Upper lobe of right lung (tissue), 1 donor: ENCODE results near the gene CRACDL. TPM values are rescaled to one million over a fixed set of nuclear protein-coding genes. Genes with fewer than 3 reads are reported as not detected.

ENCODE experiments used
- ATAC-seq: fragments of 200-7000 bp; cut with Tn5 transposase; one replicate; pipeline ENCODE4 v1.9.1; 2020; ENCODE audit warnings: mild to moderate bottlenecking, moderate library complexity
- DNase-seq: peaks from one replicate; pipeline ENCODE4 v3.0.0-alpha.2; 2020
- H3K27ac ChIP-seq: fragments of 200-600 bp; one replicate; pipeline ENCODE4 v1.8.0; 2022
- H3K27me3 ChIP-seq: fragments of 200-600 bp; one replicate; pipeline ENCODE4 v1.8.0; 2022; ENCODE audit warnings: mild to moderate bottlenecking
- H3K36me3 ChIP-seq: fragments of 200-600 bp; one replicate; pipeline ENCODE4 v1.8.0; 2022
- H3K4me1 ChIP-seq: fragments of 200-600 bp; one replicate; pipeline ENCODE4 v1.8.0; 2022
- H3K4me3 ChIP-seq: fragments of 200-600 bp; one replicate; pipeline ENCODE4 v1.8.0; 2022; ENCODE audit warnings: mild to moderate bottlenecking
- H3K9me3 ChIP-seq: fragments of 200-600 bp; one replicate; pipeline ENCODE4 v1.8.0; 2022
- CTCF ChIP-seq: fragments of 200-600 bp; IDR thresholded peaks from one replicate; pipeline ENCODE4 v1.8.0; 2022; ENCODE audit warnings: antibody characterized with exemption
- intact Hi-C: fragments of 100-400 bp; cut with DNase I; formaldehyde crosslinking; loops from one replicate; pipeline ENCODE4 v1.11.0; 2022
- total RNA-seq: library from RNA; stranded (reverse); fragmentation: NEBNext Ultra II Directional; extraction: Animal tissue kit (Norgen Biotek cat#: 25700); gene quantifications from one replicate; pipeline ENCODE4 v1.2.1, GENCODE V29; 2021
- donor health status: DM: no; HTN: yes; CAD: no; lungs with severe emphysema.

The CRACDL gene
- total RNA-seq, 1 donor from 2014 or later = 33.3 TPM

GRCh38 chr2:98809878-98810587 is 126.0 kb downstream of the CRACDL start:
- H3K4me1 ChIP-seq = peaks cover 26% of the 10 kb centered on the region
- H3K4me3 ChIP-seq = no peak overlapping the region
- TF ChIP-seq CTCF = no peak
- no peaks in the 10 kb centered on the region for H3K36me3 ChIP-seq
- H3K27me3 ChIP-seq = no peaks in the 10 kb centered on the region
- intact Hi-C loops = no loop called here
- no peaks in the 10 kb centered on the region for H3K9me3 ChIP-seq
- ATAC-seq = no peak
- no peak for DNase-seq
- no peak overlapping the region for H3K27ac ChIP-seq

GRCh38 chr2:98809116-98809515 is 126.9 kb downstream of the CRACDL start:
- intact Hi-C loops = no loop called here
- no peaks in the 10 kb centered on the region for H3K36me3 ChIP-seq
- DNase-seq = no peak
- H3K9me3 ChIP-seq = no peaks in the 10 kb centered on the region
- no peak for TF ChIP-seq CTCF
- ATAC-seq = no peak
- no peak overlapping the region for H3K4me3 ChIP-seq
- no peaks in the 10 kb centered on the region for H3K27me3 ChIP-seq
- H3K4me1 ChIP-seq = peaks cover 30% of the 10 kb centered on the region
- H3K27ac ChIP-seq = no peak overlapping the region

- DNase-seq (no peak), ATAC-seq (no peak)
- no peak for TF ChIP-seq CTCF
- H3K27me3 ChIP-seq = no peaks in the 10 kb centered on the region
- H3K4me3 ChIP-seq = no peak overlapping the region
- H3K27ac ChIP-seq = no peak overlapping the region
- H3K36me3 ChIP-seq = no peaks in the 10 kb centered on the region
- intact Hi-C loops = no loop called here
- H3K4me1 ChIP-seq = peaks cover 30% of the 10 kb centered on the region
- no peaks in the 10 kb centered on the region for H3K9me3 ChIP-seq
Measured at GRCh38 chr2:98808546-98808945, 127.5 kb downstream of the CRACDL start.

- no peak overlapping the region for H3K27ac ChIP-seq
- DNase-seq = no peak
Measured at GRCh38 chr2:98807929-98808328, 128.1 kb downstream of the CRACDL start.

GRCh38 chr2:98807221-98807620 is 128.8 kb downstream of the CRACDL start:
- Histone ChIP-seq H3K9me3 (no peaks in the 10 kb centered on the region), H3K27ac (no peak overlapping the region), H3K4me1 (peaks cover 30% of the 10 kb centered on the region), H3K27me3 (no peaks in the 10 kb centered on the region), H3K36me3 (no peaks in the 10 kb centered on the region), H3K4me3 (no peak overlapping the region)
- DNase-seq (no peak), ATAC-seq (no peak)
- intact Hi-C loops = no loop called here
- TF ChIP-seq CTCF = no peak

More at GRCh38 chr2:98807929-98808328, 128.1 kb downstream of the CRACDL start:
- Histone ChIP-seq H3K4me1 (peaks cover 30% of the 10 kb centered on the region), H3K27me3 (no peaks in the 10 kb centered on the region), H3K9me3 (no peaks in the 10 kb centered on the region), H3K4me3 (no peak overlapping the region), H3K36me3 (no peaks in the 10 kb centered on the region)
- no peak for TF ChIP-seq CTCF
- no peak for ATAC-seq
- intact Hi-C loops = no loop called here
